K562 (cell line): Measurements from ENCODE around the gene CPNE9. TPM values are rescaled to one million over a fixed set of nuclear protein-coding genes. Genes with fewer than 3 reads are reported as not detected.
A peak's percentile ranks its signal among the peaks of the same experiment; 100 is the strongest.

ENCODE experiments used
- ADNP ChIP-seq: fragments of 200-800 bp; sonication (Bioruptor generic); IDR thresholded peaks from 2 replicates; pipeline ENCODE4 v1.6.1; 2016; ENCODE audit warnings: missing genetic modification characterization, missing compliant biosample characterization
- DEAF1 ChIP-seq: fragments of 450-650 bp; formaldehyde crosslinking; IDR thresholded peaks from 2 replicates; pipeline ENCODE4 v1.4.0; 2020; ENCODE audit warnings: mild to moderate bottlenecking, moderate library complexity
- FOXA3 ChIP-seq, 2 experiments: fragments of 450-650 bp in 1 of 2; sonication (generic) in 1 of 2; formaldehyde crosslinking; IDR thresholded peaks in 1 of 2; conservative IDR thresholded peaks in 1 of 2; 2 replicates each; pipeline versions ENCODE4 v1.4.0 to v1.8.0; 2020 to 2022; ENCODE audit warnings: mild to moderate bottlenecking in 2 of 2, missing genetic modification reagents in 1 of 2
- FOXP1 ChIP-seq: sonication (generic); formaldehyde crosslinking; IDR thresholded peaks from 2 replicates; pipeline ENCODE4 v1.8.0; 2022; ENCODE audit warnings: mild to moderate bottlenecking, missing genetic modification reagents
- GATAD2A ChIP-seq: fragments of 450-650 bp; IDR thresholded peaks from 2 replicates; pipeline ENCODE4 v1.6.1; 2017
- TEAD1 ChIP-seq, 2 experiments: fragments of 450-650 bp in 1 of 2; sonication (generic) in 1 of 2; formaldehyde crosslinking; IDR thresholded peaks; 2 replicates each; pipeline versions ENCODE4 v1.4.0 to v1.8.0; 2020 to 2022; ENCODE audit warnings: mild to moderate bottlenecking in 2 of 2, missing genetic modification reagents in 1 of 2
- TOE1 ChIP-seq, 2 experiments: fragments of 450-650 bp in 1 of 2; sonication (generic) in 1 of 2; formaldehyde crosslinking in 1 of 2; IDR thresholded peaks; 2 replicates each; pipeline versions ENCODE4 v1.7.1 to v1.8.0; 2016 to 2022; ENCODE audit warnings: borderline replicate concordance in 2 of 2, mild to moderate bottlenecking in 2 of 2, antibody characterized with exemption in 1 of 2, inconsistent platforms in 1 of 2, low read depth in 1 of 2, missing genetic modification reagents in 1 of 2, moderate library complexity in 1 of 2
- U2AF2 ChIP-seq: fragments of 200-400 bp; formaldehyde crosslinking; optimal IDR thresholded peaks from 2 replicates; pipeline ENCODE3; 2017; ENCODE audit warnings: low read depth, mild to moderate bottlenecking, low read length
- ZBTB2 ChIP-seq: fragments of 450-650 bp; IDR thresholded peaks from 2 replicates; pipeline ENCODE4 v1.6.1; 2016; ENCODE audit warnings: antibody characterized with exemption
- ZBTB40 ChIP-seq, 2 experiments: fragments of 450-650 bp in 1 of 2; sonication (generic) in 1 of 2; formaldehyde crosslinking in 1 of 2; IDR thresholded peaks; 2 replicates each; pipeline versions ENCODE4 v1.7.1 to v1.9.0; 2016 to 2022; ENCODE audit warnings: inconsistent platforms in 1 of 2, mild to moderate bottlenecking in 1 of 2, missing genetic modification reagents in 1 of 2
- ZNF124 ChIP-seq: sonication (generic); formaldehyde crosslinking; IDR thresholded peaks from 2 replicates; pipeline ENCODE4 v1.8.1; 2022; ENCODE audit warnings: missing genetic modification reagents
- ZNF507 ChIP-seq: conservative IDR thresholded peaks from 2 replicates; pipeline ENCODE4 v1.6.1; 2017; ENCODE audit warnings: missing genetic modification characterization, missing compliant biosample characterization
- ZNF717 ChIP-seq: fragments of 250-450 bp; sonication (Bioruptor Pico); IDR thresholded peaks from 2 replicates; pipeline ENCODE4 v1.5.0; 2021
- polyA plus RNA-seq, 8 experiments: library from polyadenylated mRNA; depleted of rRNA in 4 of 8; stranded (reverse) in 5 of 8; unstranded in 3 of 8; fragments of >200 nt; fragmentation: Nextera tagmentation in 2 of 8; fragmentation: Illumina TruSeq in 1 of 8; extraction: Ambion mirVana in 2 of 8; extraction: Trizol in 1 of 8; gene quantifications; 2 replicates each; pipeline versions ENCODE4 v1.2.1 to v1.2.3, GENCODE V29; 2011 to 2014; ENCODE audit warnings: inconsistent platforms in 1 of 8, missing spikeins in 1 of 8
- total RNA-seq, 7 experiments: library from RNA; depleted of rRNA in 6 of 7; stranded (reverse); fragments of >200 nt in 6 of 7; fragmentation: Illumina TruSeq in 2 of 7; extraction: Trizol in 2 of 7; gene quantifications; 2 replicates each; pipeline versions ENCODE4 v1.2.1 to v1.2.3, GENCODE V29; 2011 to 2021; ENCODE audit warnings: low replicate concordance in 1 of 7

Gene CPNE9
- total and polyA plus RNA-seq, 9 of the 15 experiments (the other 6 are each of a cell fraction or from before 2014, with no cell fraction given), result 0.22 to 0.56 (median 0.29) TPM; not detected in 3

GRCh38 chr3:9704347-9705322 is 1.0 kb downstream of the CPNE9 start (continued):
- peak; percentile 87 for TF ChIP-seq ZBTB40 (IDR thresholded peaks at IDR 0.05)
- peak; percentile 60; the same call in 1 of the 2 replicates for TF ChIP-seq ZBTB40 (CRISPR knock-in tag; IDR thresholded peaks at IDR 0.05)
- no peak for TF ChIP-seq ADNP (tag)
- no peak for TF ChIP-seq GATAD2A
- peak in 1 of 2 experiments; percentile 90; a peak in 2 of 4 replicates for TF ChIP-seq TEAD1 (CRISPR knock-in tag; IDR thresholded peaks at IDR 0.05)
- TF ChIP-seq ZBTB2, result no peak
- no peak for TF ChIP-seq ZNF124
- TF ChIP-seq FOXP1 (CRISPR knock-in tag), result peak; percentile 93
- peak in 1 of 2 experiments; percentile 79; a peak in 2 of 4 replicates for TF ChIP-seq FOXA3 (CRISPR knock-in tag; conservative IDR thresholded peaks at IDR 0.05 in 1 of 2, IDR thresholded peaks at IDR 0.05 in 1 of 2)
- no peak for TF ChIP-seq ZNF717
- no peak for TF ChIP-seq ZNF507
- TF ChIP-seq TOE1 (IDR thresholded peaks at IDR 0.05; ENCODE audit: borderline replicate concordance), result no peak
- peak; percentile 96 for TF ChIP-seq TOE1 (CRISPR knock-in tag; IDR thresholded peaks at IDR 0.05; ENCODE audit: borderline replicate concordance, low read depth)
- TF ChIP-seq DEAF1, result no peak
- no peak for TF ChIP-seq U2AF2
